Lower leg skin (tissue), 3 donors: ENCODE measurements around the gene CCDC92.

Experiments used
- POLR2A ChIP-seq, 2 donors: fragments of 450-650 bp; IDR thresholded peaks; one replicate each; pipeline ENCODE4 v1.6.1; 2016 to 2017; ENCODE audit warnings: antibody characterized with exemption in 2 of 2, mild to moderate bottlenecking in 1 of 2, moderate library complexity in 1 of 2
- TF ChIP-seq, protein P1 (sequence below), 3 donors: fragments of 450-650 bp; IDR thresholded peaks; one replicate each; pipeline ENCODE4 v1.5.1; 2016; ENCODE audit warnings: antibody characterized with exemption in 3 of 3, mild to moderate bottlenecking in 3 of 3, moderate library complexity in 2 of 3

DNA sequence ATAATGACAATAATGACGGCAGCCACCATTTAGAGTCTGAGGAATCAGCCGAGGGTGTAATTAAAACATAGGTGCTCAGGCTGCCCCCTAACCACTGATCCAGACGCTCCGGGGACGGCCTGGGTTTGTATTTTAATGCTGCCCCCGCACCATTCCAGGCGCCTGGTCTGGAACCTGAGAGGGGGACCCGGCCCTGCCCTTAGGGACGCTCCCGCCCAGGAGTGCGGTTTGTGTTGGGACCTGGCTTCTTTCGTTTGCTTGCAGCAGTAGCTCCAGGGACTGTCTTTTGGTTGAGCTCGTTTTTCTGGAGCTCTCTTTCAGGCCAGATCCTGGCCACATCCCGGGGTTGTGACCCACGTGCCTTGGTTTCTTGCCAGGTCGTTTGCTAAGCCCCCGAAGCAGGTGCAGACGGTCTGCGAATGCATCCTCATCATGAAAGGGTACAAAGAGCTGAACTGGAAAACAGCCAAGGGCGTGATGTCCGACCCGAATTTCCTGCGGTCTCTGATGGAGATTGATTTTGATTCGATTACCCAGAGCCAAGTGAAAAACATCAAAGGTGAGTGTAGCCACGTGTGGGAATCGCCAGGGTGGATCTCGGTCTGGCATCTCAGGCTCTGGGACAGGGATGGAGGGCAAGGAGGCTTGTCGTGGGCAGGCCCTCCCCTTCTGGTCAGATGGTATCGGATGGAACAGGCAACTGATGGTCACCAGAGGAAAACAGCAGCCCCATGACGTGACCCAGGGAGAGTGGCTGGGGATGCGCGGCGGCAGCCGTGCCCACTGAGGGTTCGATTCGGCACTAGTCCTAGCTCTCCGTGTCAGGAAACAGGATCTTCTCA, 63.5 kb downstream of the CCDC92 start:
- TF ChIP-seq, protein P1, sequence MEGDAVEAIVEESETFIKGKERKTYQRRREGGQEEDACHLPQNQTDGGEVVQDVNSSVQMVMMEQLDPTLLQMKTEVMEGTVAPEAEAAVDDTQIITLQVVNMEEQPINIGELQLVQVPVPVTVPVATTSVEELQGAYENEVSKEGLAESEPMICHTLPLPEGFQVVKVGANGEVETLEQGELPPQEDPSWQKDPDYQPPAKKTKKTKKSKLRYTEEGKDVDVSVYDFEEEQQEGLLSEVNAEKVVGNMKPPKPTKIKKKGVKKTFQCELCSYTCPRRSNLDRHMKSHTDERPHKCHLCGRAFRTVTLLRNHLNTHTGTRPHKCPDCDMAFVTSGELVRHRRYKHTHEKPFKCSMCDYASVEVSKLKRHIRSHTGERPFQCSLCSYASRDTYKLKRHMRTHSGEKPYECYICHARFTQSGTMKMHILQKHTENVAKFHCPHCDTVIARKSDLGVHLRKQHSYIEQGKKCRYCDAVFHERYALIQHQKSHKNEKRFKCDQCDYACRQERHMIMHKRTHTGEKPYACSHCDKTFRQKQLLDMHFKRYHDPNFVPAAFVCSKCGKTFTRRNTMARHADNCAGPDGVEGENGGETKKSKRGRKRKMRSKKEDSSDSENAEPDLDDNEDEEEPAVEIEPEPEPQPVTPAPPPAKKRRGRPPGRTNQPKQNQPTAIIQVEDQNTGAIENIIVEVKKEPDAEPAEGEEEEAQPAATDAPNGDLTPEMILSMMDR (IDR thresholded peaks at IDR 0.05), result no peak
- no peak for TF ChIP-seq POLR2A (IDR thresholded peaks at IDR 0.05)
